SIG-M5 treated with dmso at 0.1 percent for 504 hours (cell line): ENCODE data around the gene DOK5.
A peak's percentile ranks its signal among the peaks of the same experiment; 100 is the strongest.

Source experiments
- DNase-seq: peaks from one replicate; lab custom pipeline; 2025; ENCODE audit not compliant: unreplicated experiment; lab: John Stamatoyannopoulos, UW

DOK5 gene

DNA sequence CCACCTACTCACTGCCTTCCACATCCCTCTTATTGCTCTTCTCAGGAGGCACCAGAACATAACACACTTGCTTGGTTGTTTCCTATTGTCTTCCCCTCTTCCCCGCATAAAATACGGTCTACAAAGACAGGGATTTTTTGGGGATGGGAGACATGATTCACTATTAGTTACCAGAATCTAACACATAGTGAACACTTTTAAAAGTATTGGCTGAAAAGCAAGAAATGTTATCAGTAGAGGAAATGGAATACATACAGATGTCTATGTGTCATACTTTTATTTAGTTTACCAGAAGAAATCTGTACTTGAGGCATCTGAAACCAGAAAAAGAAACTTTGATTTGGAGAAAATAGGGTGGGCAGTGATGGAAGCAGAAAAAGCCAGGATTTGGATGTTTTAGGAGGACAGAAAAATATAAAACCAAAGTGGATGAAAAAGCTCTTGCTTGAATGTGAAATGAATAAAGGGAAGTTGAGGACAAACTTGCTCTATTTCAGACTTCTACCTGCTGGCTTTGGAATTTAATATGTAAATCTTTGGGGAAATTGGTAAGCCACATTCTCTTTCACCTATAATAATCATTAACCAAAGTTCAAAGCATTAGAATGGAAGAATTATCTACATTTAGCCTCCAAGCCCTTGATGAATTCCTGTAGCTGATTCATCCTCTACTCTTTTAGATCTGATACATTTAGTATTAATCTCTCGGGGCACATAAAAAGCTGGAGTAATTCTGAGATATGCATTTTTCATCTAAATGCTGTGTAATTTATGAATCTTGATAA lies 82.6 kb downstream of the DOK5 start:
- no peak for DNase-seq

DNA sequence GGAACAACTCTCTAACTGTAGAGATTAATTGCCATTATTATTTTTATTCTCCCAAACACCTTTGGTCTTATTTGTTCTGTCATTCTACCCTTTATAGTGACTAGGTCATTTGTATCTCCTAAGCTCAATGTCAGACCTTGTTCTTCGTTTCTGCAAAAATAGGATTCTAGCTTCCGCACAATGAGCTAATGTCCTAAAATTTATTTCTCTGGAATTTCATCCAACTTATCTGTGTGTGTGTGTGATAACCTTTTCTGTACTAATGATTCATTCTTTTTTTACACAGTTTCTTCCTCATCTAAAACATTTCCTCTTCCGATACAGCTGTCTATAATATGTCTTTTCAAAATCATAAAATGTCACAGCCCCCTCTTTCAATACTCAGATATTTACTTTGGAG lies 84.5 kb downstream of the DOK5 start:
- no peak for DNase-seq

DNA sequence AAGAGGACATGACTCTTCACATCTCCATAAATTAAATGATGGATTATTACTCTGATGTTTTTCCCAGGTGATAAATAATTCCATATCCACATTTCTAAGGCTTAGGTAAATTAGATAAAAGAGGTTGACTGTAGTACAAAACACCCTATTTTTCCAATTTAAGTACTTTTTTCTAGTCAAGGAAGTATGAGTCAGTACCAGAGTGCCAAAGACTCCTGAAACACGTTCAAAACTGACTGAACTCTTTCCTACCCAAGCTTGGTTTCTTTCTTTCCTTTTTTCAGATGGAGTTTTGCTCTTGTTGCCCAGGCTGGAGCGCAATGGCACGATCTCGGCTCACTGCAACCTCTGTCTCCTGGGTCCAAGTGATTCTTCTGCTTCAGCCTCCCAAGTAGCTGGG lies 85.0 kb downstream of the DOK5 start:
- no peak for DNase-seq

DNA sequence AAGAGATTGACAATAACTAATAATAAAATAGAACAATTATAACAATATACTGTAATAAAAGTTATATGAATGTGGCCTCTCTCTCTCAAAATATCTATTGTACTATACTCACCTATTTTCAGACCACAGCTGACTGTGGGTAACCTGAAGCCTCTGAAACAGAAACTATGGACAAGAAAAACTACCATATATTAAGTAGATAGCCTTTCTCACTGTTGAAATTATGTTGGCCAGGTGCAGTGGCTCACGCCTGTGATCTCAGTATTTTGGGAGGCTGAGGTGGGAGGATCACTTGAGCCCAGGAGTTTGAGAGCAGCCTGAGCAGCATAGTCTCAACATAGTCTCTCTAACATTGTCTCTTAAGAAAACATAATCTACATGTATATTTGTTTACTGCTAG lies 89.9 kb downstream of the DOK5 start:
- no peak for DNase-seq

DNA sequence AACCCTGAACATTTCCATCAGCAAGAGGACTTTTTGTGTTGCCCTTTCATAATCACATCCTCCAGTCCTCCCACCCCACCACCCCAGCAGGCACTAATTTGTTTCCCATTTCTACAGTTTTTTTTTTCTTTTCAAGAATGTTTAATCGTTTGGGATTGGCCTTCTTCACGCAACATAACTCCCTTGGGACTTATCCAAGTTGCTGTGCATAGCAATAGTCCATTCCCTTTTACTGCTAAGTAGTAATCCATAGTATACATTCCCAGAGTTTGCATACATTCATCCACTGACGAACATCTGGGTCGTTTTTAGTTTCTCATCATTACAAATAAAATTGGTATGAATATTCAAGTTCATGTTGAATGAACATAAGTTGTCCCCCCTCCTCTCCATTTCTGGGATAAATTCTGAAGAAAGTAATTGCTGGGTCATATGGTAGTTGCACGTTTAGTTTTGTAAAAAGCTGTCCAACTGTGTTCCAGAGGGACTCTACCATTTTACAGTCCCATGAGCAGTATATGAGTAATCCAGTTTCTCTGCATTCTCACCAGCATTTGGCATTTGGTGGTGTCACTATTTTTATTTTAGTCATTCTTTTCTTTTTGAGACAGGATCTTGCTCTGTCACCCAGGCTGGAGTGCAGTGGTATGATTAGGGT lies 90.8 kb downstream of the DOK5 start:
- no peak for DNase-seq

DNA sequence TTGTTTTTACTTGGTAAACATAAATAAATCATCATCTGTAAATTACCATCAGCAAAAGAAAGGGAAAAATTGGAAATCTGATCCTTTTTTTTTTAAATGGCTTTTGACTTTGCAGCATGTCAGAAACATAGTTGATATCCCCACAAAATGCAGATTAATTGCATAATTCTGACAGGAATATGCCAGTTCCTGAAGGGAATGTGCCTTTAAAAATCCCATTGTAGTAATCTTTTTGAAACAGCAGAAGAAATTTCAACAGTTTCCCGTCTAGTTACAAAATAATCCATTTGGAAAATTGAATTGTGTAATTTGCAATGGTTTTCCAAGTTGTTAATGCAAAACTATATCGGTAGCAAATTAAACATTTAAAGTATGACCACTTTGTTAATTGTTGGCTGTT lies 95.2 kb downstream of the DOK5 start:
- DNase-seq: no peak

DNA sequence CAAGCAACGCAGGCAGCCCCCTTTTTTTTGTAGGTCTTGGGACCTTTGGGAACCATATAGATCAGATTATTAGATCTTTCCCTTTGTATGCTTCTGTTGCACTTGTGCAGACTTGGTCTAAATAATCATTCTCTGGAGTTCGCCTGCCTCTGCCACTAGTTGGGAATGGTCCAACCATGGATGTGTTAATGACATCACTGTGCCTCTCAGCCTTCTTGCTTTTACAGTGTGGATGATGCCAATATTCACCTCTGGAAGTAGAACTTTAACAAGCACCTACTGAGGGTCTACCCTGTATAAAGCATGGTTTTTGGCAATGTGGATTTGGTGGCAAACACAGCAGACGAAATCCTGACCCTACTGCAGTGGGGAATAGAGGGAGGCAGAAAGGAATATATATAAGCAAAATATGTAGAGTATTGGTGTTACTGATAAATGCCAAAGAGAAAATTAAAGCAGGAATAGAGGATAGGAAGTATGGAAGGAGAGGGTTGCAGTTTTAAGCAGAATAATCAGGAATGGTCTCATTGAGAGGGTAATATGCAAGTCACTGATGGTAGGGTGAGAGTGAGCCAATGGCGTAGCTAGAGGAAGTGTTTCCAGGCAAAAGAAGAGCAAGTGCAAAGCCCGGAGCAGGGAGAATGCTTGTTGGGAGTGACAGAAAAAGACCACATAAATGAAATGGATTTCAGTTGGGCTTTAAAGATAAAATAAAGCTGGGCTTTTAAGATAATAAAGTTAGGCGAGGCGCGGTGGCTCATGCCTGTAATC lies 97.5 kb downstream of the DOK5 start:
- no peak for DNase-seq

DNA sequence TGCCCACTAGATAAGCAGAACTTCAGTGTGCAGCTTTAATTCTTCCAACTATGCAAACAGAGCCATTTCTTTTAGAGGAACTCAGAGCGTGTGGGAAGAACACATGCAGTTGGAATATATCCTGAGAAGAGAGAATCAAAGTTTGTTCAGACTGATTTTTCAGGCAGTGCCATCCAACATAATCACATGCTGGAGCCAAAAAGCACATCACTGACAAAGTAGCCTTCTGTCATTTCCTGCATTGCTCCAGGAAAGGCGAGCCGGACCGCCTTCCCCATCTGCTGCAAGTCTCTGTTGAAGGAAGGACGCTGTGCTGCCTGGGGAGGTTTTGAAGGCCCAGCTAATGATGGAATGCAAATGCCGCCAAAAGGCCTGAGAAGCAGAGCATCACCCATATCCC lies 98.4 kb downstream of the DOK5 start:
- no peak for DNase-seq

DNA sequence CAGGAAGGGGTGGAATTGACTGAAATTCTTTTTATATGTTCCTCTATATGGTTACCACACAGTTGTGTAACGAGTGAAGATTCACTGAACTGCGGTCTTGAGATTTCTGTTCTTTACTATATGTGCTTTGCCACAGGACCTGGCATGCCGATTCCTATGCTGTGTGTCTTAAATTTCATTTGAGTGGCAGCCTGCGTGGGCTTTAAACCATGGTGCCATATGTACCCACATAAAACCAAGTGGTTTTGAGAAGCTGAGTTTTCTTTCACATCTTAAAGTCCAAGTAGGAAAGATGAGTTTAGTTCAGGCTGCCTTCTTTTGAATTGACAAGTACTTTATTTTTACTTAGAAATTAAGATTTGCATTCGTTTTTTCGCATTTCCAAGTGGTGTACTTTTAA lies 101.1 kb downstream of the DOK5 start:
- no peak for DNase-seq

DNA sequence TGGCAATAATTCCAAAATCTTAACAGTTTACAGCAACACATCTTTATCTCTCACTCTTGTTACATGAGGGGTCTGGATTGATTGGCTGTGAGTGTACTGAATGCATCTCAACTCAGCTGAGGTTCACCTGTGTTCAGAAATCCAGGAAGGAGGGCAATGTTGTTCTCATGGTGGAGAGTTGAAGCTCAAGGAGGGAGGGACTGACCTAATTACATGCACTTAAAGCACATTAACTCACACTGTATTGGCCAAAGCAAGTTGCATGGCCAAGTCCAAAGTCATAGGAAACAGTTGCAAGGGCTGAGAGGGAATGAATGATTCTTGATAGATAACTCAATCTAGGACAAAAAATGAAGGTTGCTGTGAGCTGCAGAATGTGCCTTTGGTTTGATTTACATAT lies 102.2 kb downstream of the DOK5 start:
- DNase-seq: no peak

DNA sequence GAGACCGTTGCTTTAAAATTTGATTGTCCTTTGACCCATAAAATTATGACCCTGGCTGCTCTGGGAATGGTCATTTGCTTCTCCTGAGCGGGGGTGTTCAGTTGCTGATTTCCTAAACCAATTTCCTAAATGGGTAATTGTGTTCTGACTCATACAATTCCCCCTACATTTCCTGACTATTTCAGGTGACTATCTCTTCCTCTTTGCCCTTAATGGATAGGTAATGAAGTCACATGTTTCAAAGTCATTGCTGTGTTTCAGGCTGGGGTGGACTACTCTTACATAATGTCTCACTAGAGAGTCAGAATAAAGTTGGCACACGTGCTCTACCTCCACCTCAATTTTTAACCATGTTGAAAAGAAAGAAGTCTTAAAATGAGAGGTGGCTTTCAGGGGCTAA lies 109.8 kb downstream of the DOK5 start:
- DNase-seq: no peak

DNA sequence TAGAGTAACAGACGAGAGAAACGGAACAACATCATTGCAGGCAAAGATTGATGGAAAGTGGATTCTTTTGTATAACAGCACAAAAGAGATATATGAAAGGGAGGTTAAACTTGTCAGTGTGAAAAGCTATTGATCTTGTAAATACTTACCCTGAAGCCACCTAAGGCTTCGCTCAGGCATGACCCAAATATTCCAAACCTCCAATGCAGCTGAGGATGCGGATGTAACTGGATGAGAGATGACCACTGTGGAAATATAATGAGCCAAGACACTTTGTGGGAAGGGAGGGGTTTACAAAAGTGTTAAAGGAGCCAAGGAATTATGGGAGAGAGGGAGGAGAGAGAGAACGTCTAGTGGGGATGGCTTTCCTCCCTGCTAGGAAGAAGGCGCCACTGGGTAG lies 112.0 kb downstream of the DOK5 start:
- no peak for DNase-seq

DNA sequence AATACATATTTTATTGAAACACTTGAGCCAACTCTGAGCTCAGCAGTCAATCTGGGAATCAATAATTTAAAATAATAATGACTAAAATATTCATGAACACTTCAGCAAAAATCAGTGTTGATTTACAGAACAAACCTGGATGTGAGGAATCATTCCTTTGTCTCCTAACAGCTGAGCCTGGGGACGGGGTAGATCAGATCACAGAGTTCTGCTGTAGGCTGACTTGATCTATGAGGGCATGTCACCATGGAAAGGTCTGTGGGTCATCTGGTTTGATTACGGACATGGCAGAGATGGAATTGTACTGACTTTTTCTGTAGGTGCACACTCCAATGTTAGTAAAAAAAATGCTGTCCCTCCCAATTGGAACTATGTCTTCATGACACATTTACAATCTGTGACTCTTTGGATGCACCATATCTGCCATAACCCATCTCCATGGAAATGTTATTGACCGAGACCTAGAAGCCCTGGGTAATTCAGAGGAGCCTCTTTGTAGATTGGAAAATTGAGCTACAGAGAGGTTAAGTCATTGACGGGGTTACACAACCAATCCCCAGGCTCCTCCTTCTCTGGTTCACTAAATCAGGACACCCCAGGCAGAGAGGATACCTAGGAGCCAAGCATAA lies 114.1 kb downstream of the DOK5 start:
- no peak for DNase-seq

DNA sequence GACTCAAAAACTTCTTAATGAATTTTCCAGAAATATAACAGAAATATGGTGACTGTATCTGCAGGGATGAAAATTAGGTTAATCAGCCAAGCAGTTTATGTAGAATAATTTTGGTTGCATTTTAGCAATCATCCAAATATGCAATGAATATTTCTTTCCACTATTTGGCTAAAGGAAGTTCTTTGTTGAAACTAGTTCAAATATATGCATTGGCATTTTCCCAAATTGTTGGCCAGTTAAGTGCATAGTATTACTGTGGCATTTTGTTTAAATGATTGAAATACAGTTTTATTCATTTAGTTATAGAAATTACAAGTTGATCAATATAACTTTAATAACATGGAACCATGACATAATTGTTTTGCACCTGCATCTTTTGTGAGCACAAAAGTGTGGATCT lies 115.5 kb downstream of the DOK5 start:
- DNase-seq: no peak

DNA sequence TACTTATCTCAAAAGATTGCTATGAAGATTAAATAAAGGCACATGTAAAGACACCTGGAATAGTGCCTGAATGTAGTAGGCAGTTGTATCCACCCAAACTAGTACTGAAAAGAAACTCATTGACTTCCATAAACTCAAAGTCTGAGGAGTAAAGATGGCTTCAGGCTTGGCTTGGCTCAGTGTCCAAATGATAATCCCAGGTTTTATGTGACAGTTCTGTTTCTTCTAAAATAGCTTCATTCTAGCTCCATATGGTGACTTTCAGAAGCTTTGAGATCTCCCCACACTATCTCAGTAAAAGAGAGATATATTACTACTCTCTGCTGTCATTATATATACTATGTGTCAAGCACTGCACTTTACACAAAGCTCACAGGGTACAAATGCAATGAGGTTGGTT lies 121.3 kb downstream of the DOK5 start:
- no peak for DNase-seq

DNA sequence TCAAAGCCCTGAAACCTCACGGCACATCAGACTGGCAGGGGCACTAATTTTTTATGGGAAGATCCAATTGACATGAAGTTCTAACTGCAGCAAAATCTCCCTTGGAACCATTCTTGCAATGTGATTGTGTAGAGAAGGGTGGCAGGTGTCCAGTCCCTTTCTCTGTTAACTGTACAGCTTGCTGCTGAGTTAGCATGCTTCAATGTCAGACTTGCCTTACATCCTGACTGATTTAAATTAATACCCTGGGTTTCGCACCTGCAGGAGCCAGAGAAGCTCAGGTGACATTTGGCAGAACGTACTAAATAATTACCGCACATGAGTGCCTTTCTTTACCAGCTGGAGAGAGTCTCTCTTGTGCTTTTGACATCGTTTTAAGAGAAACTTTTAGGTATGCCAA lies 123.0 kb downstream of the DOK5 start:
- no peak for DNase-seq

DNA sequence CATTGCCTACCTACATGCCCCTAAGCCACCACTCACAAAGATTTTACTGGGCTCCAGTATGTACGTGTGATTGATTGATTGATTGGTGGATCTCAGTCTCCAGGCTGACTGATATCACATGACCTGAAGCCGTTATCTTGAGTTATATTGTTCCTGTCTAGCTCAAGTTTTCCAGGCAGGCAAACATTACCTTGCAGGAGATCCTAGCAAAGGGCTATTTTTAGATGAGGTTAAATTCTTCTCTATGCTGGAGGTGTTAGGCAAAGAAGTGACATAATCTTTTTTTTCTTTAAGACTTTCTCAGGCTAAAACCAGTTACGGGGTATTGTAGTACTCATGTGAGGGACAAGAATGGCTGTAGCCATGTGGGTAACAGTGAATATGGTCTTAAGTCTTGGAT lies 125.2 kb downstream of the DOK5 start:
- DNase-seq: no peak

DNA sequence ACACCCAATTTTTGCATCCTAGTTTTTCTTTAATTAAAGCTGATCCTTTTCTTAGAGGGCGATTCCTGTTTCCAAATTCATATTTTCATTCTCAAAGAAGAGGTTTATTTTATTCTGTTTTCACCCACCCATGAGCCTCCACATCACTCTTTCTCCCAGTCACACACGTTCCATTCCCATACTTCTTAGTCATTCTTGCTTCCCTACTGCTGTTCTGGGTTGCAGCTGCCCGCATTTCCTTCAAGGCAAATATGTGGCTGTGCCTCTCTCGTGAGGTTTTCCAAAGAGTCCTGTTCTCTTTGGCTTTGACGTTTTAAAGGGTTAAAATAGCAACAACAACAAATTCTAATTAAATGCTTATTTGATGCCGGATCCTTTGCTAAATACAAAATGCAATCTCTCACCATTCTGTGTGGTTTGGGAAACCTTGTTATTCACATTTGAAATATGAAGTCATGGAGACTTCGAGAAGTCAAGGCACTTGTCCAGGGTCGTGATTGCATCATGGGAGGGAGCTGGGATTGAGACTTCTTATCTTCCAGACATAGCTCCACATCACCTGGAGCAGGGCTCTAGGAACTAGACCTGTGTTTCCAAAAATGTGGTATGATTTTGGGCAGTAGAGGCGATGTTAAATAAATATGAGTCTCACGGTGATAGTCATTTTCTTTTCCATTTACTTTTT lies 126.6 kb downstream of the DOK5 start:
- DNase-seq: no peak

DNA sequence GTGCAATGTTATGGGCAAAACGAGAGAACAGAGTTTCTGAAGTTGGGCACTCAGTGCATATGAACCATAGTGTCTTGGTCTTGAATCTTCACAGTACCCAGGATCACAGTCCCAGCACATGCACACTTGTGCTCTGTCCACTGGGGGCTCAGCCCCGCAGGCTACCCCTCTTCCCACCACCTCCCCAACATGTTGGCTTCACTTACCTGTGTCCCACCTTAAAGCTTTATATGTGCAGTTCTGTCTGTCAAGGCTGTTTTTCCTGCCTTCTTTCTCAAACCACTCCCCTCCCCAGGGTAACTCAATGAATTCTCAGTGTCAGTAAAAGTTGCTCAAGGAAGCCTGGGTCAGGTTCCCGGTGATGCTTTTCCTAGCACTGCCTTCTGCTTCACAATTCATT lies 129.9 kb downstream of the DOK5 start:
- DNase-seq: no peak

DNA sequence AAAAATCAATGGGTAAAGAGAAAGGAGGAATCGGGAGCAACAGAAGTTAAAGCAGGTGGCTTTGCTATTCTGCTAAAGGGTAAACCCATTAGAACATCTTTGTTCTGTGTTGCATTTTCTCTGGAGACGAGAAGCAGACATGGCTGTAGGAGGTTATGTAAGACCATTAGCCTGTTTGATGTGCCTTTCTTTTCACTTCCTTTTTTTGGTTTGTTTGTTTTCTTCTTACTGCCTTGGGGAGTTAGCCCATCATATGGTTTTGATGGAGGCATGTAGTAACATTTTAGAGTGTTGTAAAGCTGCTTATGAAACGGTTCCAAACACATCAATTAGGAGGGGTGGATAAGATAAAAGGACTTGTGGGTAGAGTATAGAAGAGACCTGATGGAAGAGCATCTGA lies 131.0 kb downstream of the DOK5 start:
- peak; percentile 55 for DNase-seq
